DND-41 (cell line): Measurements from ENCODE around the gene UBAC1.
"Not testable (repeated sequence)": the region's sequence is repeated elsewhere in the genome, so short reads cannot be mapped to it uniquely, and the experiment has no call there.

ENCODE experiments used
- CTCF ChIP-seq: IDR thresholded peaks from 2 replicates; pipeline ENCODE4 v1.5.1; 2012; ENCODE audit warnings: borderline replicate concordance, low read length, moderate library complexity, mild to moderate bottlenecking; ENCODE audit not compliant: poor library complexity, severe bottlenecking; ENCODE audit errors: extremely low read depth
- EZH2 ChIP-seq: IDR thresholded peaks from 3 replicates; pipeline ENCODE4 v1.6.1; 2012; ENCODE audit warnings: borderline replicate concordance, low read depth, mild to moderate bottlenecking, moderate library complexity, low read length, inconsistent platforms; ENCODE audit not compliant: severe bottlenecking

- TF ChIP-seq CTCF, EZH2: not testable (repeated sequence)
Measured at GRCh38 chr9:135911233-135911632, 49.9 kb downstream of the UBAC1 start.
